SK-N-SH (cell line): ENCODE measurements around the gene TFB2M. TPM values are rescaled to one million over a fixed set of nuclear protein-coding genes. Genes with fewer than 3 reads are reported as not detected.

ENCODE experiments used
- CTCF ChIA-PET: fragments of 300-600, 350-600 bp; formaldehyde crosslinking; extraction: SDS; loops from one replicate; lab custom pipeline; 2021; lab: Yijun Ruan, JAX
- POLR2A ChIA-PET: fragments of 350-600 bp; sonication (Branson Sonifier 250); formaldehyde crosslinking; extraction: SDS; loops from one replicate; lab custom pipeline; 2020; ENCODE audit warnings: antibody characterized with exemption, inconsistent platforms; lab: Yijun Ruan, JAX
- DNase-seq: peaks from one replicate; pipeline ENCODE4 v3.0.0; 2012
- H2AFZ ChIP-seq: fragments of 200-600 bp; sonication (generic); 2 replicates; pipeline ENCODE4 v1.8.1; 2016; ENCODE audit warnings: antibody characterized with exemption, mild to moderate bottlenecking, low read depth
- H3F3A ChIP-seq: fragments of 200-600 bp; sonication (generic); replicated peaks from 2 replicates; pipeline ENCODE3; 2016; ENCODE audit warnings: antibody characterized with exemption, mild to moderate bottlenecking; ENCODE audit not compliant: insufficient read depth
- H3K27ac ChIP-seq, 2 experiments: fragments of 200-500 bp in 1 of 2; fragments of 200-600 bp in 1 of 2; sonication (Bioruptor generic) in 1 of 2; sonication (generic), shearing (Covaris generic) in 1 of 2; 2 replicates each; pipeline versions ENCODE4 v1.5.1 to v1.6.1; 2014 to 2016; ENCODE audit warnings: low read depth in 2 of 2, inconsistent platforms in 1 of 2, low read length in 1 of 2, mild to moderate bottlenecking in 1 of 2, mixed read lengths in 1 of 2
- H3K27me3 ChIP-seq: fragments of 200-600 bp; sonication (generic), shearing (Covaris generic); 2 replicates; pipeline ENCODE4 v1.6.1; 2016; ENCODE audit warnings: mixed run types; ENCODE audit not compliant: insufficient read depth
- H3K36me3 ChIP-seq, 2 experiments: fragments of 200-500 bp in 1 of 2; fragments of 200-600 bp in 1 of 2; sonication (Bioruptor generic) in 1 of 2; sonication (generic) in 1 of 2; replicated peaks in 1 of 2; 2 replicates each; pipeline versions ENCODE3 to v1.5.1; 2014 to 2016; ENCODE audit warnings: low read length in 1 of 2, mild to moderate bottlenecking in 1 of 2; ENCODE audit not compliant: insufficient read depth in 2 of 2, control insufficient read depth in 1 of 2
- H3K4me1 ChIP-seq, 2 experiments: fragments of 200-500 bp in 1 of 2; fragments of 200-600 bp in 1 of 2; sonication (Bioruptor generic) in 1 of 2; sonication (generic), shearing (Covaris generic) in 1 of 2; 2 replicates each; pipeline versions ENCODE4 v1.5.1 to v1.6.1; 2014 to 2016; ENCODE audit warnings: low read depth in 1 of 2, low read length in 1 of 2, mixed run types in 1 of 2; ENCODE audit not compliant: insufficient read depth in 2 of 2, control insufficient read depth in 1 of 2
- H3K4me2 ChIP-seq: fragments of 200-600 bp; sonication (generic), shearing (Covaris generic); 2 replicates; pipeline ENCODE4 v1.6.1; 2017; ENCODE audit warnings: mixed run types
- H3K4me3 ChIP-seq, 2 experiments: fragments of 200-500 bp in 1 of 2; fragments of 200-600 bp in 1 of 2; sonication (Bioruptor generic) in 1 of 2; sonication (generic), shearing (Covaris generic) in 1 of 2; 2 replicates each; pipeline versions ENCODE4 v1.5.1 to v1.8.1; 2014 to 2016; ENCODE audit warnings: low read depth in 2 of 2, inconsistent platforms in 1 of 2, low read length in 1 of 2, mild to moderate bottlenecking in 1 of 2, mixed read lengths in 1 of 2, moderate library complexity in 1 of 2
- H3K79me2 ChIP-seq: fragments of 200-600 bp; sonication (generic); 2 replicates; pipeline ENCODE4 v1.8.1; 2017; ENCODE audit warnings: mild to moderate bottlenecking; ENCODE audit not compliant: insufficient read depth
- H3K9ac ChIP-seq: fragments of 200-600 bp; sonication (generic); 2 replicates; pipeline ENCODE4 v1.6.1; 2017; ENCODE audit warnings: mixed run types
- H3K9me2 ChIP-seq: fragments of 200-600 bp; sonication (generic); 2 replicates; pipeline ENCODE4 v1.6.1; 2017; ENCODE audit warnings: mixed run types
- H3K9me3 ChIP-seq: fragments of 200-600 bp; sonication (generic); 2 replicates; pipeline ENCODE4 v1.6.1; 2017; ENCODE audit warnings: mixed run types, mild to moderate bottlenecking, moderate library complexity
- H4K20me1 ChIP-seq: fragments of 200-600 bp; sonication (generic); 2 replicates; pipeline ENCODE4 v1.6.1; 2017; ENCODE audit warnings: mild to moderate bottlenecking, mixed run types; ENCODE audit not compliant: insufficient read depth
- FOSL2 ChIP-seq: IDR thresholded peaks from 2 replicates; pipeline ENCODE4 v1.4.0; 2012; ENCODE audit warnings: low read depth, mild to moderate bottlenecking, moderate library complexity, borderline replicate concordance
- FOXM1 ChIP-seq: IDR thresholded peaks from 2 replicates; pipeline ENCODE4 v1.4.0; 2012; ENCODE audit warnings: low read depth, mild to moderate bottlenecking
- GABPA ChIP-seq: IDR thresholded peaks from 2 replicates; pipeline ENCODE4 v1.4.0; 2012; ENCODE audit warnings: low read depth, mild to moderate bottlenecking
- MEF2A ChIP-seq: IDR thresholded peaks from 2 replicates; pipeline ENCODE4 v1.4.0; 2012; ENCODE audit warnings: low read depth, borderline replicate concordance
- MXI1 ChIP-seq: IDR thresholded peaks from 2 replicates; pipeline ENCODE4 v1.6.1; 2012; ENCODE audit warnings: mild to moderate bottlenecking, low read depth, low read length, improper control_type of control experiment
- NFIC ChIP-seq: IDR thresholded peaks from 2 replicates; pipeline ENCODE4 v1.4.0; 2012; ENCODE audit warnings: borderline replicate concordance
- NRF1 ChIP-seq: IDR thresholded peaks from 2 replicates; pipeline ENCODE4 v1.6.1; 2012; ENCODE audit warnings: low read depth, mild to moderate bottlenecking, low read length
- RCOR1 ChIP-seq: fragments of 150-350 bp; IDR thresholded peaks from 2 replicates; pipeline ENCODE4 v1.6.1; 2017; ENCODE audit warnings: antibody characterized with exemption, low read length
- RFX5 ChIP-seq: IDR thresholded peaks from 2 replicates; pipeline ENCODE4 v1.6.1; 2012; ENCODE audit warnings: mild to moderate bottlenecking, improper control_type of control experiment, low read length
- RXRA ChIP-seq: IDR thresholded peaks from 2 replicates; pipeline ENCODE4 v1.4.0; 2012; ENCODE audit warnings: low read depth, mild to moderate bottlenecking, borderline replicate concordance
- SIN3A ChIP-seq: IDR thresholded peaks from 2 replicates; pipeline ENCODE4 v1.6.1; 2012; ENCODE audit warnings: low read depth, mild to moderate bottlenecking, low read length, moderate library complexity, borderline replicate concordance
- SMC3 ChIP-seq: IDR thresholded peaks from 2 replicates; pipeline ENCODE4 v1.6.1; 2012; ENCODE audit warnings: low read depth, low read length, improper control_type of control experiment
- TCF12 ChIP-seq: IDR thresholded peaks from 2 replicates; pipeline ENCODE4 v1.4.0; 2012
- TEAD4 ChIP-seq: IDR thresholded peaks from 2 replicates; pipeline ENCODE4 v1.4.0; 2012; ENCODE audit warnings: mild to moderate bottlenecking, borderline replicate concordance; ENCODE audit not compliant: insufficient read depth
- WGBS: methylation state at CpG from one replicate; pipeline ENCODE4 v1.1.6; 2017; ENCODE audit warnings: low lambda C conversion rate; 5-methylcytosine and 5-hydroxymethylcytosine counted together
- polyA plus RNA-seq, 3 experiments: library from polyadenylated mRNA; depleted of rRNA; stranded (reverse); fragments of >200 nt; gene quantifications; 2 replicates each; pipeline ENCODE4 v1.2.3, GENCODE V29; 2012
- TF ChIP-seq, protein P1 (sequence below): IDR thresholded peaks from 2 replicates; pipeline ENCODE4; 2012
- TF ChIP-seq, protein P2 (sequence below): IDR thresholded peaks from 2 replicates; pipeline ENCODE4 v1.6.1; 2012; ENCODE audit warnings: mild to moderate bottlenecking, low read depth, low read length, moderate library complexity
- TF ChIP-seq, protein P3 (sequence below): fragments of 200-600 bp; sonication (generic); IDR thresholded peaks from 2 replicates; pipeline ENCODE4 v1.6.1; 2017; ENCODE audit warnings: antibody characterized with exemption, mild to moderate bottlenecking, moderate library complexity
- TF ChIP-seq, protein P4 (sequence below): IDR thresholded peaks from 2 replicates; pipeline ENCODE4 v1.4.0; 2012; ENCODE audit warnings: low read depth, borderline replicate concordance

Gene TFB2M
- polyA plus RNA-seq, 1 of the 3 experiments (the other 2 are of a cell fraction) = 17.3 TPM

DNA sequence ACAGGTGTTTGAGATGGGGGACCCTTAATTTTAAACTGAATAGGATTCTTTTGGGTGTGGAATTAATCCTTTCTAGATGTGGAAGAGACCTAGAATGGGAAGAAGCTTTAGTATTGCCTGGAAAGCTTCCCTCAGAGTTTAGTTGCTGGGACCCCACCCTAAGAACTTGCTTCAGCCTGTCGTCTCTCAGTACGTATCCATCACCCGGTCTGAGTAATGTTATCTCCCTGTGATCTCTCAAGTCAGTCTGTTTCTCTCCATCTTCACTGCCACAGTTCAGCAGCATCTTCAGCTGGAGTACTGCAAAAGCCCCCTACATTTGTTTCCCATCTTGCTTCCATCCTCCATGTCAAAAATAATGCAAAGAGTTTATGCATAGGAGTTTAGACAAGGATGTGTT lies 29.1 kb upstream of the TFB2M start:
- H3K36me3 ChIP-seq = peaks cover 11 to 32% of the 10 kb centered on the region in 2 experiments
- peaks cover 94% of the 10 kb centered on the region for H3K79me2 ChIP-seq
- DNase-seq = no peak
- no peaks in the 10 kb centered on the region for H3K27me3 ChIP-seq
- peaks cover 11 to 25% of the 10 kb centered on the region in 2 experiments for H3K4me1 ChIP-seq
- H3K4me3 ChIP-seq = no peak overlapping the region
- WGBS = 93% methylated on average over 3 of the region's 3 CpGs
- CTCF ChIA-PET = interaction anchor here (1.4 kb wide), 1 partner anchor 16 kb away, joined by 4 read pairs; no protein-coding TSS in a partner anchor
- no peaks in the 10 kb centered on the region; the same call in 1 of the 2 replicates for H4K20me1 ChIP-seq
- no peak overlapping the region for H2AFZ ChIP-seq
- peak overlapping the region; percentile 41 to 85; a peak in 3 of 4 replicates for H3K27ac ChIP-seq
- POLR2A ChIA-PET = no interaction called here
- H3K9ac ChIP-seq = no peak overlapping the region
- H3F3A ChIP-seq = peaks cover 30% of the 10 kb centered on the region
- H3K4me2 ChIP-seq = no peak overlapping the region
- no peak for TF ChIP-seq TCF12
- TF ChIP-seq MXI1 = no peak
- TF ChIP-seq, protein P1, sequence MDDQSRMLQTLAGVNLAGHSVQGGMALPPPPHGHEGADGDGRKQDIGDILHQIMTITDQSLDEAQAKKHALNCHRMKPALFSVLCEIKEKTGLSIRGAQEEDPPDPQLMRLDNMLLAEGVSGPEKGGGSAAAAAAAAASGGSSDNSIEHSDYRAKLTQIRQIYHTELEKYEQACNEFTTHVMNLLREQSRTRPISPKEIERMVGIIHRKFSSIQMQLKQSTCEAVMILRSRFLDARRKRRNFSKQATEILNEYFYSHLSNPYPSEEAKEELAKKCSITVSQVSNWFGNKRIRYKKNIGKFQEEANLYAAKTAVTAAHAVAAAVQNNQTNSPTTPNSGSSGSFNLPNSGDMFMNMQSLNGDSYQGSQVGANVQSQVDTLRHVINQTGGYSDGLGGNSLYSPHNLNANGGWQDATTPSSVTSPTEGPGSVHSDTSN = 0 out of 2 replicates have a peak, but pooled peaks have one; percentile 22
- no peak for TF ChIP-seq TEAD4
- H3K9me2 ChIP-seq = no peaks in the 10 kb centered on the region
- no peaks in the 10 kb centered on the region for H3K9me3 ChIP-seq

DNA sequence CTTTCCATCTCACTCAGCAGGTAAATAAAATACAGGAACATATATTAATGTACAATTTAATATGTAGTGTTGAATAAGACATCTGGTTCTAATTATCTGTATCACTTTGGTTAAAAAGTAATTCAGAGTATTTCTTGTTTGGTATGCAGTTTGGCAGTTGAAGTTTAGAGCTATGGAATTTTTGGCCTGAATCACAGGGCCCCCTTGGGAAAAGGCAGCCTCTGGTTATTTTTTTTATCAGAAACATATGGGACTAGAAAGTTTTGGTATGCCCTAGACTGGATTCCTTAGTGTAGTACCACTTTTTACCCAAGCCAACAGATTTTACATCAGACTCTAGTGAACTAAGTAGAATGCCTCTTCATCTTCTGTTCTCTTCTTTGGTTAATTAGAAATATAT lies 26.6 kb upstream of the TFB2M start:
- no peak for DNase-seq
- peaks cover 11 to 32% of the 10 kb centered on the region in 2 experiments for H3K36me3 ChIP-seq
- peak overlapping the region; percentile 20 for H3K4me2 ChIP-seq
- no peaks in the 10 kb centered on the region for H3K9me2 ChIP-seq
- peak overlapping the region; percentile 42; the same call in 1 of the 2 replicates for H3K9ac ChIP-seq
- ChIA-PET CTCF (interaction anchor here (1.6 kb wide), 1 partner anchor 16 kb away, joined by 3 read pairs; no protein-coding TSS in a partner anchor), POLR2A (no interaction called here)
- H3K79me2 ChIP-seq = peaks cover 86% of the 10 kb centered on the region
- no peaks in the 10 kb centered on the region for H3K27me3 ChIP-seq
- no peak overlapping the region for H3K4me3 ChIP-seq
- H3K27ac ChIP-seq = peak overlapping the region; percentile 56 to 85; a peak in 3 of 4 replicates
- peaks cover 10 to 25% of the 10 kb centered on the region in 2 experiments for H3K4me1 ChIP-seq
- no peaks in the 10 kb centered on the region for H3K9me3 ChIP-seq
- H2AFZ ChIP-seq = no peak overlapping the region
- peaks cover 36% of the 10 kb centered on the region for H3F3A ChIP-seq
- no peaks in the 10 kb centered on the region; the same call in 1 of the 2 replicates for H4K20me1 ChIP-seq
- TF ChIP-seq NRF1 (no peak), RXRA (peak; percentile 71), SMC3 (no peak), RCOR1 (0 out of 2 replicates have a peak, but pooled peaks have one; percentile 32), TEAD4 (peak; percentile 96), FOSL2 (peak; percentile 64; the same call in 1 of the 2 replicates), TCF12 (peak; percentile 99), SIN3A (peak; percentile 51; the same call in 1 of the 2 replicates), MXI1 (no peak), RFX5 (no peak), NFIC (peak; percentile 97), MEF2A (peak; percentile 62), FOXM1 (peak; percentile 74; the same call in 1 of the 2 replicates), GABPA (no peak)
- TF ChIP-seq, protein P2, sequence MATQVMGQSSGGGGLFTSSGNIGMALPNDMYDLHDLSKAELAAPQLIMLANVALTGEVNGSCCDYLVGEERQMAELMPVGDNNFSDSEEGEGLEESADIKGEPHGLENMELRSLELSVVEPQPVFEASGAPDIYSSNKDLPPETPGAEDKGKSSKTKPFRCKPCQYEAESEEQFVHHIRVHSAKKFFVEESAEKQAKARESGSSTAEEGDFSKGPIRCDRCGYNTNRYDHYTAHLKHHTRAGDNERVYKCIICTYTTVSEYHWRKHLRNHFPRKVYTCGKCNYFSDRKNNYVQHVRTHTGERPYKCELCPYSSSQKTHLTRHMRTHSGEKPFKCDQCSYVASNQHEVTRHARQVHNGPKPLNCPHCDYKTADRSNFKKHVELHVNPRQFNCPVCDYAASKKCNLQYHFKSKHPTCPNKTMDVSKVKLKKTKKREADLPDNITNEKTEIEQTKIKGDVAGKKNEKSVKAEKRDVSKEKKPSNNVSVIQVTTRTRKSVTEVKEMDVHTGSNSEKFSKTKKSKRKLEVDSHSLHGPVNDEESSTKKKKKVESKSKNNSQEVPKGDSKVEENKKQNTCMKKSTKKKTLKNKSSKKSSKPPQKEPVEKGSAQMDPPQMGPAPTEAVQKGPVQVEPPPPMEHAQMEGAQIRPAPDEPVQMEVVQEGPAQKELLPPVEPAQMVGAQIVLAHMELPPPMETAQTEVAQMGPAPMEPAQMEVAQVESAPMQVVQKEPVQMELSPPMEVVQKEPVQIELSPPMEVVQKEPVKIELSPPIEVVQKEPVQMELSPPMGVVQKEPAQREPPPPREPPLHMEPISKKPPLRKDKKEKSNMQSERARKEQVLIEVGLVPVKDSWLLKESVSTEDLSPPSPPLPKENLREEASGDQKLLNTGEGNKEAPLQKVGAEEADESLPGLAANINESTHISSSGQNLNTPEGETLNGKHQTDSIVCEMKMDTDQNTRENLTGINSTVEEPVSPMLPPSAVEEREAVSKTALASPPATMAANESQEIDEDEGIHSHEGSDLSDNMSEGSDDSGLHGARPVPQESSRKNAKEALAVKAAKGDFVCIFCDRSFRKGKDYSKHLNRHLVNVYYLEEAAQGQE = peak; percentile 49; the same call in 1 of the 2 replicates
- TF ChIP-seq, protein P3, sequence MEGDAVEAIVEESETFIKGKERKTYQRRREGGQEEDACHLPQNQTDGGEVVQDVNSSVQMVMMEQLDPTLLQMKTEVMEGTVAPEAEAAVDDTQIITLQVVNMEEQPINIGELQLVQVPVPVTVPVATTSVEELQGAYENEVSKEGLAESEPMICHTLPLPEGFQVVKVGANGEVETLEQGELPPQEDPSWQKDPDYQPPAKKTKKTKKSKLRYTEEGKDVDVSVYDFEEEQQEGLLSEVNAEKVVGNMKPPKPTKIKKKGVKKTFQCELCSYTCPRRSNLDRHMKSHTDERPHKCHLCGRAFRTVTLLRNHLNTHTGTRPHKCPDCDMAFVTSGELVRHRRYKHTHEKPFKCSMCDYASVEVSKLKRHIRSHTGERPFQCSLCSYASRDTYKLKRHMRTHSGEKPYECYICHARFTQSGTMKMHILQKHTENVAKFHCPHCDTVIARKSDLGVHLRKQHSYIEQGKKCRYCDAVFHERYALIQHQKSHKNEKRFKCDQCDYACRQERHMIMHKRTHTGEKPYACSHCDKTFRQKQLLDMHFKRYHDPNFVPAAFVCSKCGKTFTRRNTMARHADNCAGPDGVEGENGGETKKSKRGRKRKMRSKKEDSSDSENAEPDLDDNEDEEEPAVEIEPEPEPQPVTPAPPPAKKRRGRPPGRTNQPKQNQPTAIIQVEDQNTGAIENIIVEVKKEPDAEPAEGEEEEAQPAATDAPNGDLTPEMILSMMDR = no peak
- TF ChIP-seq, protein P4, sequence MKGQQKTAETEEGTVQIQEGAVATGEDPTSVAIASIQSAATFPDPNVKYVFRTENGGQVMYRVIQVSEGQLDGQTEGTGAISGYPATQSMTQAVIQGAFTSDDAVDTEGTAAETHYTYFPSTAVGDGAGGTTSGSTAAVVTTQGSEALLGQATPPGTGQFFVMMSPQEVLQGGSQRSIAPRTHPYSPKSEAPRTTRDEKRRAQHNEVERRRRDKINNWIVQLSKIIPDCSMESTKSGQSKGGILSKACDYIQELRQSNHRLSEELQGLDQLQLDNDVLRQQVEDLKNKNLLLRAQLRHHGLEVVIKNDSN = no peak
- TF ChIP-seq, protein P1 = peak; percentile 79
